Uterus (tissue), 4 donors: ENCODE results near the gene TNFSF12. TPM values are rescaled to one million over a fixed set of nuclear protein-coding genes. Genes with fewer than 3 reads are reported as not detected.

Experiments used
- DNase-seq, 2 donors: peaks; one replicate each; pipeline ENCODE4 v3.0.0-alpha.2; 2019 to 2020
- H3K27ac ChIP-seq, 2 donors: fragments of 200-600 bp; sonication (generic); 1 replicate in 1 of 2; 2 replicates in 1 of 2; pipeline ENCODE4 v1.5.1; 2016 to 2018
- H3K27me3 ChIP-seq, 2 donors: fragments of 200-600 bp; sonication (generic); one replicate each; pipeline ENCODE4 v1.5.1; 2018 to 2019; ENCODE audit warnings: control low read depth in 1 of 2
- H3K36me3 ChIP-seq, 2 donors: fragments of 200-600 bp; sonication (generic); one replicate each; pipeline ENCODE4 v1.5.1; 2019; ENCODE audit warnings: control low read depth in 1 of 2
- H3K4me1 ChIP-seq, 2 donors: fragments of 200-600 bp; sonication (generic); one replicate each; pipeline ENCODE4 v1.5.1; 2018 to 2019; ENCODE audit warnings: control low read depth in 1 of 2
- H3K4me3 ChIP-seq, 2 donors: fragments of 200-600 bp; sonication (generic); 1 replicate in 1 of 2; 2 replicates in 1 of 2; pipeline ENCODE4 v1.5.1; 2018 to 2019; ENCODE audit warnings: mild to moderate bottlenecking in 1 of 2
- H3K9me3 ChIP-seq, 2 donors: fragments of 200-600 bp; sonication (generic); one replicate each; pipeline ENCODE4 v1.5.1; 2019; ENCODE audit warnings: control low read depth in 1 of 2
- POLR2A ChIP-seq, 2 donors: fragments of 450-650 bp; IDR thresholded peaks; one replicate each; pipeline ENCODE4 v1.6.1; 2016; ENCODE audit warnings: antibody characterized with exemption in 2 of 2, mild to moderate bottlenecking in 1 of 2, moderate library complexity in 1 of 2
- intact Hi-C: fragments of 100-400 bp; cut with DNase I; formaldehyde crosslinking; loops from one replicate; pipeline ENCODE4 v1.15.1; 2023; ENCODE audit warnings: low total_unique reads
- total RNA-seq, 4 donors: library from RNA; depleted of rRNA in 3 of 4; stranded (reverse); fragments of >200 nt in 3 of 4; gene quantifications; one replicate each; pipeline versions ENCODE4 v1.1.0 to v1.2.4, GENCODE V29; 2014 to 2023
- TF ChIP-seq, protein P1 (sequence below), 4 experiments: fragments of 200-600 bp in 2 of 4; fragments of 450-650 bp in 2 of 4; sonication (generic) in 2 of 4; IDR thresholded peaks; one replicate each; pipeline ENCODE4 v1.5.1; 2016 to 2019; ENCODE audit warnings: antibody characterized with exemption in 4 of 4, mild to moderate bottlenecking in 2 of 4, moderate library complexity in 1 of 4
- donor health status: DM: yes; HTN: yes; CAD: no.

Gene TNFSF12
- total RNA-seq, 4 donors from 2014 or later = 15.3 to 63.1 (median 33.7) TPM

DNA sequence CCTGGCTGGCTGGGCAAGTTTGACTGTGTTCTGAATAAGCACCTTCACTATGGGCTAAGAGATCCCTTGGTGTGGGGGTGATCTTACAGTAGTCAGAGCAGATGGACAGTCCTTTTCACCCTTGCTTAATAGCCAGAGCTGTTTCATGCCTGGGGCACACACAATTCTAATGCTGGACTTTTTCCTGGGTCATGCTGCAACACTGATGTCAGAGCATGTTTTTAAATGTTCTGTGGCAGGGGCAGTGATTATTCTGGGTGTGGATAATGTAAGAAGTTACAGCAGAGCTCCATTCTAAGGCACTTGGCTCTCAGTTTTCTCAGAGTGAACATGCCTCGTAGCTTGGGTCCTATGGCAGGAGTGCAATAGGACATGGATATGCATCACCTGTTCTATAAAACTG is 26.6 kb downstream of the TNFSF12 start:
- intact Hi-C loops = no loop called here
- Histone ChIP-seq H3K27me3 (no peaks in the 10 kb centered on the region), H3K9me3 (no peaks in the 10 kb centered on the region), H3K36me3 (no peaks in the 10 kb centered on the region), H3K27ac (no peak overlapping the region), H3K4me1 (peaks cover 0 to 6% of the 10 kb centered on the region in 2 donors), H3K4me3 (no peak overlapping the region)
- no peak for TF ChIP-seq POLR2A (IDR thresholded peaks at IDR 0.05)
- TF ChIP-seq, protein P1, sequence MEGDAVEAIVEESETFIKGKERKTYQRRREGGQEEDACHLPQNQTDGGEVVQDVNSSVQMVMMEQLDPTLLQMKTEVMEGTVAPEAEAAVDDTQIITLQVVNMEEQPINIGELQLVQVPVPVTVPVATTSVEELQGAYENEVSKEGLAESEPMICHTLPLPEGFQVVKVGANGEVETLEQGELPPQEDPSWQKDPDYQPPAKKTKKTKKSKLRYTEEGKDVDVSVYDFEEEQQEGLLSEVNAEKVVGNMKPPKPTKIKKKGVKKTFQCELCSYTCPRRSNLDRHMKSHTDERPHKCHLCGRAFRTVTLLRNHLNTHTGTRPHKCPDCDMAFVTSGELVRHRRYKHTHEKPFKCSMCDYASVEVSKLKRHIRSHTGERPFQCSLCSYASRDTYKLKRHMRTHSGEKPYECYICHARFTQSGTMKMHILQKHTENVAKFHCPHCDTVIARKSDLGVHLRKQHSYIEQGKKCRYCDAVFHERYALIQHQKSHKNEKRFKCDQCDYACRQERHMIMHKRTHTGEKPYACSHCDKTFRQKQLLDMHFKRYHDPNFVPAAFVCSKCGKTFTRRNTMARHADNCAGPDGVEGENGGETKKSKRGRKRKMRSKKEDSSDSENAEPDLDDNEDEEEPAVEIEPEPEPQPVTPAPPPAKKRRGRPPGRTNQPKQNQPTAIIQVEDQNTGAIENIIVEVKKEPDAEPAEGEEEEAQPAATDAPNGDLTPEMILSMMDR (IDR thresholded peaks at IDR 0.05) = no peak
- DNase-seq = no peak

DNA sequence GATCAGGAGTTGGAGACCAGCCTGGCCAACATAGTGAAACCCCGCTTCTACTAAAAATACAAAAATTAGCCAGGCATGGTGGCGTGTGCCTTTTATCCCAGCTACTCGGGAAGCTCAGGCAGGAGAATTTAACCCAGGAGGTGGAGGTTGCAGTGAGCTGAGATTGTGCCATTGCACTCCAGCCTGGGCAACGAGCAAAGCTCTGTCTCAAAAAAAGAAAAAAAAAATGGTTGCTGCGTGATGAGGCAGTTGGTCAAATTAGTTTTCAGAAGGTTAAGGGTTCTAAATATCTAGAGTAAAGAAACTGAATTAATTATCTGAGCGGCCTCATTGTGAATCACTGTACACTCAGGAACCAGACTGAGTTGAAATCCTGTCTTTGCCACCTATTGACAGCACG is 27.1 kb downstream of the TNFSF12 start:
- no peak for DNase-seq
- TF ChIP-seq POLR2A (IDR thresholded peaks at IDR 0.05) = no peak
- TF ChIP-seq, protein P1 (IDR thresholded peaks at IDR 0.05) = no peak
- Histone ChIP-seq H3K4me3 (no peak overlapping the region), H3K27ac (no peak overlapping the region), H3K4me1 (peaks cover 0 to 6% of the 10 kb centered on the region in 2 donors), H3K36me3 (no peaks in the 10 kb centered on the region), H3K9me3 (no peaks in the 10 kb centered on the region), H3K27me3 (no peaks in the 10 kb centered on the region)
- intact Hi-C loops = no loop called here

GRCh38 chr17:7576432-7576937 is 27.6 kb downstream of the TNFSF12 start:
- H3K4me1 ChIP-seq = peaks cover 0 to 6% of the 10 kb centered on the region in 2 donors

DNA sequence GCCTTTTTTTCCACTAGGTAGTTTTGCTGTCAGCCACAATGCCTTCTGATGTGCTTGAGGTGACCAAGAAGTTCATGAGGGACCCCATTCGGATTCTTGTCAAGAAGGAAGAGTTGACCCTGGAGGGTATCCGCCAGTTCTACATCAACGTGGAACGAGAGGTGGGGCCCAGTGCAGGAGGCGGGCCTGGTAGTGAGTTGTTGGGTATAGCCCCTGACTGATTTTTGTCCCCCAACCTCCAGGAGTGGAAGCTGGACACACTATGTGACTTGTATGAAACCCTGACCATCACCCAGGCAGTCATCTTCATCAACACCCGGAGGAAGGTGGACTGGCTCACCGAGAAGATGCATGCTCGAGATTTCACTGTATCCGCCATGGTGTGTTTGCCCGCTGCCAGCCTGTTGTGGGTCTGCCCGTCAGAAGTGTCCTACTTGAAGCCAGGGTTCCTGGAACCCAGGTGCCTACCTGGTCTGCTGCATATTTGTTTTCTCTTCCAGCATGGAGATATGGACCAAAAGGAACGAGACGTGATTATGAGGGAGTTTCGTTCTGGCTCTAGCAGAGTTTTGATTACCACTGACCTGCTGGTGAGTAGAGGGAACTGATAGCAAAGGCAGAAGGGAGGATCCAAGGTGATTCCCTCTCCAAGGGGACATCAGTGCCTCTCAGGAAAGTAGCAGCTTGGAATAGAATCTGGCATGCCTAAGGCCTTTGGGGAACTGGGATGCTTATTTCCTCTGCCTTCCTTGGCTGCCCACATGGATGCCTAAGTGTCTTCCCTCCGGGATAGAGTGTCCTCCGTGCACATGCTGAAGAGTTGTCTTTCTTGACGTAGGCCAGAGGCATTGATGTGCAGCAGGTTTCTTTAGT is 28.7 kb downstream of the TNFSF12 start:
- Histone ChIP-seq H3K36me3 (no peaks in the 10 kb centered on the region), H3K27ac (no peak overlapping the region)
- TF ChIP-seq, protein P1 (IDR thresholded peaks at IDR 0.05) = no peak
- no peak for TF ChIP-seq POLR2A (IDR thresholded peaks at IDR 0.05)

More at GRCh38 chr17:7576432-7576937, 27.6 kb downstream of the TNFSF12 start:
- no peaks in the 10 kb centered on the region for H3K27me3 ChIP-seq
- H3K36me3 ChIP-seq = no peaks in the 10 kb centered on the region
- H3K4me3 ChIP-seq = no peak overlapping the region
- DNase-seq = no peak
- intact Hi-C loops = no loop called here
- TF ChIP-seq, protein P1 (IDR thresholded peaks at IDR 0.05) = no peak
- no peak for TF ChIP-seq POLR2A (IDR thresholded peaks at IDR 0.05)
- H3K9me3 ChIP-seq = no peaks in the 10 kb centered on the region
- H3K27ac ChIP-seq = no peak overlapping the region

More for the DNA sequence above, 28.7 kb downstream of the TNFSF12 start:
- Histone ChIP-seq H3K4me3 (no peak overlapping the region), H3K27me3 (no peaks in the 10 kb centered on the region), H3K4me1 (peaks cover under 1 to 7% of the 10 kb centered on the region in 2 donors), H3K9me3 (no peaks in the 10 kb centered on the region)
- intact Hi-C loops = no loop called here
- DNase-seq = no peak
